Measurements from ENCODE around the gene DHX35.
"Not testable (repeated sequence)": the region's sequence is repeated elsewhere in the genome, so short reads cannot be mapped to it uniquely, and the experiment has no call there.

Gene DHX35

DNA sequence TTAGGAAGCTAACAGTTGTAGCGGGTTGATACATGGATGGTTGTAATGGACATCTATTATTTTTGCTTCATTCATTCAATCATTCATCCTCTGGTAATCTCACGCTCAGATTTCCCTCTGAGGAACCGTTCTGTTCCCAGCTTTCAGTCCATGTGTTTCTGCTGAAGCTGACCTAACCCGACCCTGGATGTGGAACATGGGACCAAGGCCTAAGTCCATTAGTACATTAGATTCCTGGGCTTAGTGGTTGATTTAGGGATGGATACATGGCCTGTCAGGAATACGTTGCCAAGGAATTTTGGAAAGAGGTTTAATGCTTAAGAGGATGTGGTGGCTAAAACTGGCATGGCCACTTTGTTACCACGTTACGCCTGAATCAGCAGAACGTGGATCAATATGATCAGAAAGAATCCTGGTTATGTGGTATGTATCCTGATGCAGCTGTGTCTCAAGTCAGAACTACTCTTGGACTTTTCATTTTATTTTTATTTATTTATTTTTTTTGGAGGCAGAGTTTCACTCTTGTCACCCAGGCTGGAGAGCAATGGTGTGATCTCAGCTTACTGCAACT is 4.1 kb upstream of the DHX35 start:
- TF ChIP-seq, protein P1, sequence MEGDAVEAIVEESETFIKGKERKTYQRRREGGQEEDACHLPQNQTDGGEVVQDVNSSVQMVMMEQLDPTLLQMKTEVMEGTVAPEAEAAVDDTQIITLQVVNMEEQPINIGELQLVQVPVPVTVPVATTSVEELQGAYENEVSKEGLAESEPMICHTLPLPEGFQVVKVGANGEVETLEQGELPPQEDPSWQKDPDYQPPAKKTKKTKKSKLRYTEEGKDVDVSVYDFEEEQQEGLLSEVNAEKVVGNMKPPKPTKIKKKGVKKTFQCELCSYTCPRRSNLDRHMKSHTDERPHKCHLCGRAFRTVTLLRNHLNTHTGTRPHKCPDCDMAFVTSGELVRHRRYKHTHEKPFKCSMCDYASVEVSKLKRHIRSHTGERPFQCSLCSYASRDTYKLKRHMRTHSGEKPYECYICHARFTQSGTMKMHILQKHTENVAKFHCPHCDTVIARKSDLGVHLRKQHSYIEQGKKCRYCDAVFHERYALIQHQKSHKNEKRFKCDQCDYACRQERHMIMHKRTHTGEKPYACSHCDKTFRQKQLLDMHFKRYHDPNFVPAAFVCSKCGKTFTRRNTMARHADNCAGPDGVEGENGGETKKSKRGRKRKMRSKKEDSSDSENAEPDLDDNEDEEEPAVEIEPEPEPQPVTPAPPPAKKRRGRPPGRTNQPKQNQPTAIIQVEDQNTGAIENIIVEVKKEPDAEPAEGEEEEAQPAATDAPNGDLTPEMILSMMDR (conservative IDR thresholded peaks at IDR 0.05; ENCODE audit: control insufficient read depth, insufficient read depth, low read depth, low read length): no peak
- DNase-seq (ENCODE audit: low read depth): no peak
- H3K4me3 ChIP-seq (ENCODE audit: control insufficient read depth, low read depth, low read length): no peak overlapping the region

DNA sequence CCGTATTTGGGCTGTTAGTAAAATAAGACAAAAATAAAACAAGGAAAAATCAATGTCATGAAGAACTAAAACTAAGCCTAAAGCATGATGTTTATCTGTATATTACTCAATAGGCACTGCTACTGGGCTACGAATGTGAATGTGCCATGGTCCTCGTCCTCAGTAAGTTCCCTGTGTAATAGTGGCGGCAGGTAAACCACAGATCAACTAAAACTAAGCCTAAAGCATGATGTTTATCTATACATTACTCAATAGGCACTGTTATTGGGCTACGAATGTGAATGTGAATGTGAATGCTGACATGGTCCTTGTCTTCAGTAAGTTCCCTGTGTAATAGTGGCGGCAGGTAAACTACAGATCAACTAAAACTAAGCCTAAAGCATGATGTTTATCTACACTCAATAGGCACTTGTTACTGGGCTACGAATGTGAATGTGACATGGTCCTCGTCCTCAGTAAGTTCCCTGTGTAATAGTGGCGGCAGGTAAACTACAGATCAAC is 1.9 kb upstream of the DHX35 start:
- not testable (repeated sequence) for H3K4me3 ChIP-seq (ENCODE audit: control insufficient read depth, low read depth, low read length); DNase-seq (ENCODE audit: low read depth)

DNA sequence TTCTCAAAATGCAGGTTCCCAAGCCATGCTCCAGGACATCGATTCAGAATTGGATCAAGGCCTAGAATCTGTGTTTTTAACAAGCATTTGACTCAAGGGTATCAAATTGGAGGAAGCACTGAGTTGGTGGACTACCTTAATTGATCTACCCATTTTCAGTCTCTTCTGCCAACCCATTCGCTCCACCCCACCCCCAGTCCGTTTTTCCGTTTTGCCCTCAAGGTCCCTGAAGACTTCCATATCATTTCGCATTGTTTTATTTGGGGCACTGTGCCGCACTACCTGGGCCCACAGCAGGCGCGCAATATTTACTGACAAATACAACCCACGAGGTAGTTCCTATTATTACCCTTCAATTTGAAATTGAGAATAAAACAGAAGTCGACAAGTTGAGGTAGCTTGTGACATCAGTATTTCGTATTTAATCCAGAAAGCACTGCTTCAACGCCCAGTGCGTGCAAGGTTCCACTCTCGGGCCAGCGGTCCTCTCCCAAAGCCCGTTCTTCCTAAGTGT is 557 bp upstream of the DHX35 start:
- DNase-seq (ENCODE audit: low read depth): no peak
- TF ChIP-seq, protein P1 (conservative IDR thresholded peaks at IDR 0.05; ENCODE audit: control insufficient read depth, insufficient read depth, low read depth, low read length): no peak

DNA sequence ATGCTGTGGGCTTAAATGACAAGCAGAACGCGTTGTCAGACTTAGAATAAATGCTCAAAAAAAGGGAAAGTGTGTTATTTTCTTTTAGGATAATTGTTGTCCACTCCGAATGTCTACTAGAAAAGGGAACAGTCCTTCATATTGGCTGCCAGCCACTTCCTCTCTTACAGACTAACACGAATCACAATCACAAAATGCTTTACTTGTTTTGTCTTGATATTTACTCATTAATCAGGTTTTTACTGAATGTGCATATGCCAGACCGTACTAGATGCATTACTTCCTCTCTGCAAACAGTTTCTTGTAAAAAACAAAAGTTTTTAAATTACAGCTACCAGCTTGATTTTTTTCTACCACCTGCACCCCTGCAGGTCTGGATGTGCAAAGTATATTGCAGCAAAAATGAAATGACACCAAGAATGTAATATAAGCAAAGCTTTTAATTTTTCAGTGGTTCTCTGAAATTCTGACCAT is 821 bp downstream of the DHX35 start:
- H3K4me3 ChIP-seq (ENCODE audit: control insufficient read depth, low read depth, low read length): peak overlapping the region; percentile 88
- DNase-seq (ENCODE audit: low read depth): no peak
- TF ChIP-seq, protein P1 (conservative IDR thresholded peaks at IDR 0.05; ENCODE audit: control insufficient read depth, insufficient read depth, low read depth, low read length): no peak

More for the DNA sequence above, 557 bp upstream of the DHX35 start:
- peak overlapping the region; percentile 88 for H3K4me3 ChIP-seq (ENCODE audit: control insufficient read depth, low read depth, low read length)

DNA sequence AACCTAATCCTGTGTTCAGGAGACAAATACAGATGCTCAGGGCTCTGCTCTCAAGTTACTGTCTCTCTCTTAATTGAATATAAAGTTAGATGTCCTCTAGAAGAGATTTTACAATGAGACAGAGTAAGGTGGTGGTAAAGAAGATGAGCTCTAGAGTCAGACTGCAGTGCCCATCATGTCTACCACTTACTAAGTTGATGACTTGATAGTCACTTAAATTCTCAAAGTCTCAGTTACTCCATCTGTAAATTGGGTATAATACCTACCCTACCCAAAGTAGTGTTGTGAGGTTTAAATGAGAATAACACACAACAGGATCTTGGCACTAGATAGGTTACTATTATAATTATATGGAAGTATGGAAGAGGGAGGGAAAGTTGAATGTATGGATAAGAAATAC is 1.6 kb downstream of the DHX35 start:
- no peak for DNase-seq (ENCODE audit: low read depth)
- H3K4me3 ChIP-seq (ENCODE audit: control insufficient read depth, low read depth, low read length): no peak overlapping the region
- TF ChIP-seq, protein P1 (conservative IDR thresholded peaks at IDR 0.05; ENCODE audit: control insufficient read depth, insufficient read depth, low read depth, low read length): no peak

DNA sequence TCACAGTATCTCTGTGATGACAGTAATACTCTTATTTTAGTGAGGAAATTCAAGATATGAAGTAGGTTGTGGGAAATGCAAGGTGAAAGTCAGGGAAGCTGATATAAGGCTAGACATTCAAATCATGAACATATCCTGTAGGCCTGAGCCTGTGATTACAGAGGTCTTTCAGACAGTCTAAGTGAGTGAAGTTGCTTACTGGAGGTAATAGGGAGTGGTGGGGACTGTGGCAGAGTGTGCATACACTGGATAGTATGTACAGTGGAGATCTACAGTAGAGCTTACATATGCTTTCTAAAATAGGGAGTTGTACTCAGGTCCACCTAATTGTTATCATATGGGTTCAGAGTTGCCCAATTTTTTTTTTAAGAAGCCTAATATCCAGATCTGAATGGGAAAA is 3.1 kb downstream of the DHX35 start:
- no peak overlapping the region for H3K4me3 ChIP-seq (ENCODE audit: control insufficient read depth, low read depth, low read length)
- no peak for DNase-seq (ENCODE audit: low read depth)
- TF ChIP-seq, protein P1 (conservative IDR thresholded peaks at IDR 0.05; ENCODE audit: control insufficient read depth, insufficient read depth, low read depth, low read length): no peak

DNA sequence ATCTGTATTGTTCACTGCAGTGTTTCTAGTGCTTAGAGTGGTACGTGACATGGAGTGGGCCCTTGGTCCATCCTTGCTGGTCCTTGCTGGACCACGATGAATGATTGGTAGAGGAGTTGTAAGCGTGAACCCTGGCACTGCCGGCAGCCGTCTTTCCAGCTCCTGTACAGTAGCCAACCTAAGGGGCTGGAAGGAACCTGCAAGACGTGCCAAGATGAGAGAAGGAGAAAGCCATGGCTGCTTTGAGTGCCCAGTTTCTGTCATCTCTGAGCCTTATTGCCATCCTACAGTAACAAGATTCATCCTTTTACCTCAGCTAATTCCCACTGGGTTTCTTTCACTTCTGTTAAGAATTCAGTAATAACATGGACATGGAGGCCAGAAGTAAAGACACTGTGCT is 5.9 kb downstream of the DHX35 start:
- no peak overlapping the region for H3K4me3 ChIP-seq (ENCODE audit: control insufficient read depth, low read depth, low read length)
- TF ChIP-seq, protein P1 (conservative IDR thresholded peaks at IDR 0.05; ENCODE audit: control insufficient read depth, insufficient read depth, low read depth, low read length): no peak
- DNase-seq (ENCODE audit: low read depth): no peak
